ENCODE data around the gene CHD6. TPM values are rescaled to one million over a fixed set of nuclear protein-coding genes. Genes with fewer than 3 reads are reported as not detected.

Gene CHD6
- total and polyA plus RNA-seq, 2 experiments from 2014 or later, result 41.0 to 158 TPM

GRCh38 chr20:41412324-41413120 is 205.7 kb downstream of the CHD6 start:
- no peaks in the 10 kb centered on the region for H3F3A ChIP-seq (replicated peaks; ENCODE audit: low read depth)
- peaks cover 50% of the 10 kb centered on the region for H3K36me3 ChIP-seq (ENCODE audit: insufficient read depth)
- no peaks in the 10 kb centered on the region for H3K79me2 ChIP-seq (replicated peaks; ENCODE audit: insufficient read depth)
- H3K27ac ChIP-seq (ENCODE audit: low read depth), result no peak overlapping the region
- Mint-ChIP-seq H3K36me3 (ENCODE audit: low read depth) (peaks cover 70% of the 10 kb centered on the region), H3K4me1 (no peaks in the 10 kb centered on the region), H3K9me3 (no peaks in the 10 kb centered on the region; the same call in 2 of the 3 replicates), H3K4me3 (no peak overlapping the region), H3K27me3 (ENCODE audit: insufficient read depth, low read depth, poor library complexity) (no peaks in the 10 kb centered on the region), H3K27ac (no peak overlapping the region)
- H2AFZ ChIP-seq, result no peak overlapping the region
- no peak overlapping the region for H3K4me2 ChIP-seq
- no peak for TF ChIP-seq ZNF331 (CRISPR knock-in tag; IDR thresholded peaks at IDR 0.05; ENCODE audit: low read depth)
- TF ChIP-seq JUNB (IDR thresholded peaks at IDR 0.05; ENCODE audit: unreplicated experiment), result no peak
- TF ChIP-seq EZH2 (IDR thresholded peaks at IDR 0.05; ENCODE audit: low read depth, unreplicated experiment), result no peak
- no peak for TF ChIP-seq EZH2phosphoT487 (IDR thresholded peaks at IDR 0.05; ENCODE audit: unreplicated experiment)
- no peak for TF ChIP-seq ZNF114 (CRISPR knock-in tag; IDR thresholded peaks at IDR 0.05)
- TF ChIP-seq ZNF462 (CRISPR knock-in tag; IDR thresholded peaks at IDR 0.05), result no peak
- no peak for TF ChIP-seq STAT1 (IDR thresholded peaks at IDR 0.05; ENCODE audit: unreplicated experiment)
- no peak for TF ChIP-seq POLR2AphosphoS5 (IDR thresholded peaks at IDR 0.05; ENCODE audit: low read depth)
- TF ChIP-seq NANOG (IDR thresholded peaks at IDR 0.05; ENCODE audit: borderline replicate concordance), result no peak
- TF ChIP-seq CREB1 (CRISPR knock-in tag; IDR thresholded peaks at IDR 0.05; ENCODE audit: low read depth), result no peak
- no peak for TF ChIP-seq CTCF (conservative IDR thresholded peaks at IDR 0.05; ENCODE audit: low read depth in 2 of 2)
- no peak for TF ChIP-seq ETS1 (IDR thresholded peaks at IDR 0.05)
- no peak for TF ChIP-seq REST (IDR thresholded peaks at IDR 0.05; ENCODE audit: unreplicated experiment)
- no peaks in the 10 kb centered on the region for H3K27me3 ChIP-seq (ENCODE audit: insufficient read depth)
- ATAC-seq (no peak), DNase-seq (ENCODE audit: low spot score) (no peak)
- H3K9me2 ChIP-seq (ENCODE audit: insufficient read depth), result no peaks in the 10 kb centered on the region
- H3K4me3 ChIP-seq, result no peak overlapping the region
- no peaks in the 10 kb centered on the region for H3K4me1 ChIP-seq (ENCODE audit: insufficient read depth)
- peaks cover 9% of the 10 kb centered on the region for H4K20me1 ChIP-seq (replicated peaks; ENCODE audit: insufficient read depth)
